A673 (cell line): ENCODE data around the gene ALDH1B1. TPM values are rescaled to one million over a fixed set of nuclear protein-coding genes. Genes with fewer than 3 reads are reported as not detected.

ENCODE experiments used
- BruUV-seq: library from RNA; stranded (reverse); fragments of 400-500 nt; replicated peaks from 2 replicates; lab custom pipeline; 2021; lab: Mats Ljungman, UMichigan
- CTCF ChIA-PET: fragments of 300-600 bp; sonication (Branson Sonifier 250); formaldehyde crosslinking; loops from one replicate; lab custom pipeline; 2022; ENCODE audit warnings: antibody characterized with exemption; lab: Charles Lee
- POLR2A ChIA-PET: fragments of 300-600 bp; sonication (Branson Sonifier 250); formaldehyde crosslinking; loops from one replicate; lab custom pipeline; 2022; ENCODE audit warnings: antibody characterized with exemption; ENCODE audit not compliant: low non-redundant PET; lab: Charles Lee
- DNase-seq: peaks from one replicate; pipeline ENCODE4 v3.0.0-alpha.2; 2015; ENCODE audit warnings: low spot score
- H3K27ac ChIP-seq: fragments of 200-600 bp; sonication (generic); 2 replicates; pipeline ENCODE4 v1.5.1; 2016; ENCODE audit warnings: mixed run types, low read depth, mild to moderate bottlenecking, mixed read lengths, antibody characterized with exemption, low read length; ENCODE audit not compliant: poor library complexity, severe bottlenecking
- H3K27me3 ChIP-seq: fragments of 200-600 bp; sonication (generic); replicated peaks from 2 replicates; pipeline ENCODE4 v1.6.1; 2017; ENCODE audit warnings: mixed run types, low read depth, mild to moderate bottlenecking, mixed read lengths, antibody characterized with exemption, low read length; ENCODE audit not compliant: insufficient read depth, poor library complexity
- H3K36me3 ChIP-seq: fragments of 200-600 bp; sonication (generic); 2 replicates; pipeline ENCODE4 v1.6.1; 2016; ENCODE audit warnings: mixed run types, mild to moderate bottlenecking, mixed read lengths, antibody characterized with exemption, low read length; ENCODE audit not compliant: insufficient read depth, poor library complexity, severe bottlenecking
- H3K4me1 ChIP-seq: fragments of 200-600 bp; sonication (generic); 2 replicates; pipeline ENCODE4 v1.6.1; 2017; ENCODE audit warnings: mixed run types, mild to moderate bottlenecking, mixed read lengths, antibody characterized with exemption, low read length; ENCODE audit not compliant: insufficient read depth, poor library complexity, severe bottlenecking
- H3K4me3 ChIP-seq: fragments of 200-600 bp; sonication (generic); 2 replicates; pipeline ENCODE4 v1.5.1; 2016; ENCODE audit warnings: low read depth, mixed run types, mild to moderate bottlenecking, mixed read lengths, low read length; ENCODE audit not compliant: poor library complexity, severe bottlenecking
- H3K9me3 ChIP-seq: fragments of 200-600 bp; sonication (generic); 2 replicates; pipeline ENCODE4 v1.6.1; 2016; ENCODE audit warnings: mixed run types, low read depth, mild to moderate bottlenecking, mixed read lengths, antibody characterized with exemption, low read length; ENCODE audit not compliant: poor library complexity, severe bottlenecking
- EZH2 ChIP-seq: fragments of 200-600 bp; sonication (generic); IDR thresholded peaks from 2 replicates; pipeline ENCODE4 v1.6.1; 2017; ENCODE audit warnings: borderline replicate concordance, low read depth, mild to moderate bottlenecking, mixed read lengths, antibody characterized with exemption, low read length; ENCODE audit not compliant: poor library complexity, severe bottlenecking
- intact Hi-C: fragments of 100-400 bp; cut with micrococcal nuclease; formaldehyde crosslinking; loops from one replicate; pipeline ENCODE4 v1.10.0; 2022; ENCODE audit not compliant: unreplicated experiment
- total RNA-seq: library from RNA; stranded (reverse); gene quantifications from 2 replicates; pipeline ENCODE4 v1.2.3, GENCODE V29; 2021
- TF ChIP-seq, protein P1 (sequence below): fragments of 300-800, 200-600 bp; sonication (generic); conservative IDR thresholded peaks from 2 replicates; pipeline ENCODE4 v1.5.1; 2017; ENCODE audit warnings: low read depth, mild to moderate bottlenecking, antibody characterized with exemption, low read length, moderate library complexity, mixed read lengths

The ALDH1B1 gene
- total RNA-seq, 1 experiment from 2014 or later = 29.0 TPM

DNA sequence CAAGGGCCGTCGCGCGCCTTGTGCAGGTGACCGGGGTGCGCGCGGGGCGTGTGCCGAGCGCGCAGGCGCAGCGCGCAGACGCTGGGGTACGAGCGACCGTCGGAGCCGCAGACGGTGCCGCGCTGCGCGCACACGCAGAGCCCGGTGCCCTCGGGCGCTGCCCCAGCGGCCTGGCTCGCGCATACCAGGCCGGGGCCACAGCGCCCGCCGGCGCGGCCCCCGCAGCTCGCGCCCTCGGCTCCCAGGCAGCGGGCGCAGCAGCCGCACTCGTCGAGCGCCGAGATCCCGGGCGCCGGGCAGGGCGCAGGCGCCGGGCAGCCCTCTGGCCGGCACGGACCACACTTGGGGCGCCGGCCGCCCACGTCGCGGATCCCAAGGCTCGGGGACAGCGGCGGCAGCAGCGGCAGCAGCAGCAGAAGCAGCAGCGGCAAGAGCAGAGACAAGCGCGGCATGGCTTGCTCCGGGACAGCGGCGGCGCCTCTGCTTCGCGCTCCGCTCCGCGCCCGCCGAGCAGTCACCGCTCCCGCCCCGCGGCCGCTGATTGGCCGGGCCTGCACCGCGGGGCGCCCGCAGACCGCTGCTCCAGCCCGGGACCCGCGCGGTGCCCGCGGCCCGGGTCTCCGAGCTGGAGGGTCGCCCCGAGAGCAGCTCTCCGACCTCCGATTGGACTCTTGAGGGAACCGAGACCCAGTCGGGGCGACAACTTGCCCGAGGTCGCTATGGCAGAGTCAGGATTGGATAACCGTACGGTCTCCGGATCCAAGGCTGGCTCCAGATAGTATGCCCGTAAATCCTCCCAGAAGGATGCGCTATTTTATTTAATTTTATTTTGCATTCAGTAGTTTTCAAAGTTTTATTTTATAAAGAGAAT is 31.7 kb downstream of the ALDH1B1 start, which contains the start of gene IGFBPL1:
TSS of gene IGFBPL1 (minus strand) at position 482 of the 871 bp plus-strand sequence. CDS start at position 452, 30 bp downstream.
- intact Hi-C loops = no loop called here
- Histone ChIP-seq H3K4me3 (peak within 1 kb of the TSS; percentile 25), H3K27me3 (peaks cover 54% of the 10 kb centered on the region), H3K4me1 (peaks cover 18% of the 10 kb centered on the region), H3K27ac (no peak within 1 kb of the TSS), H3K36me3 (no peaks in the 10 kb centered on the region), H3K9me3 (no peaks in the 10 kb centered on the region)
- peak; percentile 23 for DNase-seq
- TF ChIP-seq, protein P1, sequence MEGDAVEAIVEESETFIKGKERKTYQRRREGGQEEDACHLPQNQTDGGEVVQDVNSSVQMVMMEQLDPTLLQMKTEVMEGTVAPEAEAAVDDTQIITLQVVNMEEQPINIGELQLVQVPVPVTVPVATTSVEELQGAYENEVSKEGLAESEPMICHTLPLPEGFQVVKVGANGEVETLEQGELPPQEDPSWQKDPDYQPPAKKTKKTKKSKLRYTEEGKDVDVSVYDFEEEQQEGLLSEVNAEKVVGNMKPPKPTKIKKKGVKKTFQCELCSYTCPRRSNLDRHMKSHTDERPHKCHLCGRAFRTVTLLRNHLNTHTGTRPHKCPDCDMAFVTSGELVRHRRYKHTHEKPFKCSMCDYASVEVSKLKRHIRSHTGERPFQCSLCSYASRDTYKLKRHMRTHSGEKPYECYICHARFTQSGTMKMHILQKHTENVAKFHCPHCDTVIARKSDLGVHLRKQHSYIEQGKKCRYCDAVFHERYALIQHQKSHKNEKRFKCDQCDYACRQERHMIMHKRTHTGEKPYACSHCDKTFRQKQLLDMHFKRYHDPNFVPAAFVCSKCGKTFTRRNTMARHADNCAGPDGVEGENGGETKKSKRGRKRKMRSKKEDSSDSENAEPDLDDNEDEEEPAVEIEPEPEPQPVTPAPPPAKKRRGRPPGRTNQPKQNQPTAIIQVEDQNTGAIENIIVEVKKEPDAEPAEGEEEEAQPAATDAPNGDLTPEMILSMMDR = no peak
- TF ChIP-seq EZH2 = peak; percentile 32
- CTCF ChIA-PET = no interaction called here
- BruUV-seq = no TSS peak
- POLR2A ChIA-PET = no interaction called here

DNA sequence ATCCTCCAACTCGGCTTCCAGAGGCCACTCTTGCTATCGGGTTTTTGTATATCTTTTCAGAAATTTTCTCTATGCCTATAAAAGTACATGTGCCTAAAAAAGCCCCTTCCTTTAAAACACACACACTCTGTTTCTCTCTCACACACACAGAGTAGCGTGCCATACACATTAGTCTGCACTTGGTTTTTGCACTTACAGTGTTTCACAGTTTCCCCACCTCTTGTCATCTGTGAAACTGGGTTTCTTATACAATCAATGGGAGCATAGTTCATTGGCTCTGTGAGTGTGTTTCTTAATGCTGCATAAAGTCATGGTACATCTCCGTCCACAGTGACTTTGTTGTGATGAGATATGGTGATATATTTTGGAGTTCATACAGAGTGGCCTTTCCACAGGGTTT is 32.4 kb downstream of the ALDH1B1 start:
- Histone ChIP-seq H3K36me3 (no peaks in the 10 kb centered on the region), H3K9me3 (no peaks in the 10 kb centered on the region), H3K27ac (no peak overlapping the region), H3K27me3 (peaks cover 54% of the 10 kb centered on the region), H3K4me3 (no peak overlapping the region), H3K4me1 (peaks cover 18% of the 10 kb centered on the region)
- DNase-seq = no peak
- TF ChIP-seq, protein P1 = no peak
- TF ChIP-seq EZH2 = no peak
- CTCF ChIA-PET = no interaction called here
- POLR2A ChIA-PET = no interaction called here
- BruUV-seq = no TSS peak
- intact Hi-C loops = no loop called here

GRCh38 chr9:38428062-38428461 is 35.6 kb downstream of the ALDH1B1 start:
- Histone ChIP-seq H3K27me3 (peaks cover 49% of the 10 kb centered on the region), H3K27ac (no peak overlapping the region), H3K9me3 (no peaks in the 10 kb centered on the region), H3K36me3 (no peaks in the 10 kb centered on the region), H3K4me3 (no peak overlapping the region), H3K4me1 (peaks cover 1% of the 10 kb centered on the region)
- no peak for DNase-seq
- intact Hi-C loops = no loop called here
- CTCF ChIA-PET = no interaction called here
- no TSS peak for BruUV-seq
- POLR2A ChIA-PET = no interaction called here
- no peak for TF ChIP-seq EZH2
- TF ChIP-seq, protein P1 = no peak
